ENCODE data around the gene BTN2A1.
A peak's percentile ranks its signal among the peaks of the same experiment; 100 is the strongest.

The BTN2A1 gene

GRCh38 chr6:26486358-26486757, 28.6 kb downstream of the BTN2A1 start:
- TF ChIP-seq, protein P1, sequence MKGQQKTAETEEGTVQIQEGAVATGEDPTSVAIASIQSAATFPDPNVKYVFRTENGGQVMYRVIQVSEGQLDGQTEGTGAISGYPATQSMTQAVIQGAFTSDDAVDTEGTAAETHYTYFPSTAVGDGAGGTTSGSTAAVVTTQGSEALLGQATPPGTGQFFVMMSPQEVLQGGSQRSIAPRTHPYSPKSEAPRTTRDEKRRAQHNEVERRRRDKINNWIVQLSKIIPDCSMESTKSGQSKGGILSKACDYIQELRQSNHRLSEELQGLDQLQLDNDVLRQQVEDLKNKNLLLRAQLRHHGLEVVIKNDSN (IDR thresholded peaks at IDR 0.05) = no peak
- TF ChIP-seq CREB1 (IDR thresholded peaks at IDR 0.05; ENCODE audit: low read depth) (no peak), TAF1 (IDR thresholded peaks at IDR 0.05; ENCODE audit: low read depth) (no peak), YY1 (IDR thresholded peaks at IDR 0.05; ENCODE audit: low read depth) (no peak), FOXM1 (IDR thresholded peaks at IDR 0.05; ENCODE audit: borderline replicate concordance, low read depth) (no peak), TCF12 (IDR thresholded peaks at IDR 0.05; ENCODE audit: low read depth) (no peak), CEBPB (IDR thresholded peaks at IDR 0.05) (no peak), TEAD4 (IDR thresholded peaks at IDR 0.05) (no peak), RAD21 (IDR thresholded peaks at IDR 0.05; ENCODE audit: low read depth) (no peak), NFIC (IDR thresholded peaks at IDR 0.05) (no peak), EP300 (IDR thresholded peaks at IDR 0.05; ENCODE audit: borderline replicate concordance) (no peak), EGR1 (IDR thresholded peaks at IDR 0.05) (no peak), ZBTB7A (IDR thresholded peaks at IDR 0.05; ENCODE audit: low read depth) (no peak)
- TF ChIP-seq, protein P2, sequence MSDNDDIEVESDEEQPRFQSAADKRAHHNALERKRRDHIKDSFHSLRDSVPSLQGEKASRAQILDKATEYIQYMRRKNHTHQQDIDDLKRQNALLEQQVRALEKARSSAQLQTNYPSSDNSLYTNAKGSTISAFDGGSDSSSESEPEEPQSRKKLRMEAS (IDR thresholded peaks at IDR 0.05) = no peak
- TF ChIP-seq, protein P3, sequence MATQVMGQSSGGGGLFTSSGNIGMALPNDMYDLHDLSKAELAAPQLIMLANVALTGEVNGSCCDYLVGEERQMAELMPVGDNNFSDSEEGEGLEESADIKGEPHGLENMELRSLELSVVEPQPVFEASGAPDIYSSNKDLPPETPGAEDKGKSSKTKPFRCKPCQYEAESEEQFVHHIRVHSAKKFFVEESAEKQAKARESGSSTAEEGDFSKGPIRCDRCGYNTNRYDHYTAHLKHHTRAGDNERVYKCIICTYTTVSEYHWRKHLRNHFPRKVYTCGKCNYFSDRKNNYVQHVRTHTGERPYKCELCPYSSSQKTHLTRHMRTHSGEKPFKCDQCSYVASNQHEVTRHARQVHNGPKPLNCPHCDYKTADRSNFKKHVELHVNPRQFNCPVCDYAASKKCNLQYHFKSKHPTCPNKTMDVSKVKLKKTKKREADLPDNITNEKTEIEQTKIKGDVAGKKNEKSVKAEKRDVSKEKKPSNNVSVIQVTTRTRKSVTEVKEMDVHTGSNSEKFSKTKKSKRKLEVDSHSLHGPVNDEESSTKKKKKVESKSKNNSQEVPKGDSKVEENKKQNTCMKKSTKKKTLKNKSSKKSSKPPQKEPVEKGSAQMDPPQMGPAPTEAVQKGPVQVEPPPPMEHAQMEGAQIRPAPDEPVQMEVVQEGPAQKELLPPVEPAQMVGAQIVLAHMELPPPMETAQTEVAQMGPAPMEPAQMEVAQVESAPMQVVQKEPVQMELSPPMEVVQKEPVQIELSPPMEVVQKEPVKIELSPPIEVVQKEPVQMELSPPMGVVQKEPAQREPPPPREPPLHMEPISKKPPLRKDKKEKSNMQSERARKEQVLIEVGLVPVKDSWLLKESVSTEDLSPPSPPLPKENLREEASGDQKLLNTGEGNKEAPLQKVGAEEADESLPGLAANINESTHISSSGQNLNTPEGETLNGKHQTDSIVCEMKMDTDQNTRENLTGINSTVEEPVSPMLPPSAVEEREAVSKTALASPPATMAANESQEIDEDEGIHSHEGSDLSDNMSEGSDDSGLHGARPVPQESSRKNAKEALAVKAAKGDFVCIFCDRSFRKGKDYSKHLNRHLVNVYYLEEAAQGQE (IDR thresholded peaks at IDR 0.05; ENCODE audit: low read depth) = no peak

DNA sequence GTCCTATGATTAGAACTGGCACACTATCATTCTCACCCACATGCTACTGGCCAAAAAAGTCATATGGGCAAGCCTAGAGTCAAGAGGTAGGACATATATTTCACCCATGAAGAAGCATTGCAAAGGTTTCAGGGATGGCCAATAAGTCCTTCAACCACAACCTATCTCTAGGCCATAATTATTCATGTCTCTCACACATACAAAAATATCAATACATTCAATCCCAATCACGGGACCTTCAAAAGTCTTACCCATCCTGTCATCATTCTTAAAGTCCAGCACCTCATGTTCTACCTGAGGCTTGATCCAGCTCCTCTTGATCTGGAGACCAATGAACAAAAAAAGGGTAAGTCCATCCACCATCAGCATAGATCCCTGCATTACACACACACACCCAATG, 29.7 kb downstream of the BTN2A1 start:
- TF ChIP-seq NFIC (IDR thresholded peaks at IDR 0.05) (no peak), ZBTB7A (IDR thresholded peaks at IDR 0.05; ENCODE audit: low read depth) (no peak)

GRCh38 chr6:26489996-26490964, 32.5 kb downstream of the BTN2A1 start:
- TF ChIP-seq EP300 (IDR thresholded peaks at IDR 0.05; ENCODE audit: borderline replicate concordance) (no peak), RAD21 (IDR thresholded peaks at IDR 0.05; ENCODE audit: low read depth) (no peak), TAF1 (IDR thresholded peaks at IDR 0.05; ENCODE audit: low read depth) (no peak), CREB1 (IDR thresholded peaks at IDR 0.05; ENCODE audit: low read depth) (no peak), FOXM1 (IDR thresholded peaks at IDR 0.05; ENCODE audit: borderline replicate concordance, low read depth) (no peak), EGR1 (IDR thresholded peaks at IDR 0.05) (no peak), YY1 (IDR thresholded peaks at IDR 0.05; ENCODE audit: low read depth) (no peak), NFIC (IDR thresholded peaks at IDR 0.05) (no peak), CEBPB (IDR thresholded peaks at IDR 0.05) (no peak), TCF12 (IDR thresholded peaks at IDR 0.05; ENCODE audit: low read depth) (no peak)
- TF ChIP-seq, protein P1 (IDR thresholded peaks at IDR 0.05) = no peak
- TF ChIP-seq, protein P2 (IDR thresholded peaks at IDR 0.05) = no peak

DNA sequence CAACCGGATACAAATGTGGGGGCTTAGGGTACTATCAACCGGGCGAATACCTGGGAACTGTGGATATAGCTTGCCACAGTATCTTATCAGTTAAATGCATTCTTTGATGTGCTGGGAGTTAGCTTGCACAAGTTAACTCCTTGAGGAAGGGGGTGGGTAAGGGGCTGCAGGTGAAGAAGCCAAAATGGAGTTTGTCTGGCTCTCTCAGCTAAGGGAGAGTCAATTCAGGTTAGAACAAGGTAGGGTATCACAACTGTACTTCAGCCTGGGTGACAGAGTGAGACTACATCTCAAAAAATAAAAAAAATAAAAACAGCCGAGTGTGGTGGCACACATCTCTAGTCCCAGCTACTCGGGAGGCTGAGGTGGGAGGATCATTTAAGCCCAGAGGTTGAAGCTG, 33.8 kb downstream of the BTN2A1 start:
- TF ChIP-seq, protein P3 (IDR thresholded peaks at IDR 0.05; ENCODE audit: low read depth) = no peak
- TF ChIP-seq FOXM1 (IDR thresholded peaks at IDR 0.05; ENCODE audit: borderline replicate concordance, low read depth) (no peak), CEBPB (IDR thresholded peaks at IDR 0.05) (no peak)

DNA sequence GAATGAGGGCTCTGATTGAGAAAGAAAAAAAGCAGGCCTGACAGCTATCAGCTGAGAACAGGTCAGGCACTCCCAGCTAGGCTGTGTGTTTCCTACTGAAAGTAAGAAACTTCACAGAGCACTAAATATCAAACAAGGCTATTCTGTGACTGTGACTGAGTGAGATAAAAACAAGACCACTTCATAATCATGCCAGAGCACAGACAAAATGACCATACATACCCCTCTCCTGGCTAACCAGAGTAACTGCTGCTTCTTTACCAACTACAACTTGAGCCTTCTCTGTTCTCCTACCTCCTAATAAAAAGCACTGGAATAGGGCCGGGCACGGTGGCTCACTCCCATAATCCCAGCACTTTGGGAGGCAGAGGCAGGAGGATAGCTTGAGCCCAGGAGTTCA, 35.5 kb downstream of the BTN2A1 start:
- TF ChIP-seq CREB1 (IDR thresholded peaks at IDR 0.05; ENCODE audit: low read depth) (no peak), RAD21 (IDR thresholded peaks at IDR 0.05; ENCODE audit: low read depth) (peak; percentile 11; the same call in 1 of the 2 replicates)

DNA sequence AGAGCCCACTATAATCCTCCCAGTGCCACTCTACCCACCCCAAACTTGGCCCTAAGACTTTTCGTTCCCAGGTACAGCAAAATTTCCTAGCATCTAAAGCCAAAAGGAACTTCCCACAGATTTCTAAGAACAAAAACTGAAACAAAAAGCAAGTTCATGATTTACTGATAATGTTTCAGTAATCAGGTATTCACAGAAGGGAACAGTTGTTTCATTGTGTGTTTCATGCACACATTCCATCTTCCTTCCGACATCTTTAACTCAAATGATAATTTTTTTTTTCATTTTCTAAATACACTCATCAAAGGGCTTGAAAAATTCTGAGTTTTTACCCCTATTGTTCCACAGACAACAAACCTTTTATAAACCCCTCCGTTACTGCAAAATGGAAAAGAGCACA, 36.4 kb downstream of the BTN2A1 start:
- TF ChIP-seq YY1 (IDR thresholded peaks at IDR 0.05; ENCODE audit: low read depth) = no peak
- no peak for TF ChIP-seq RAD21 (IDR thresholded peaks at IDR 0.05; ENCODE audit: low read depth)
- no peak for TF ChIP-seq EGR1 (IDR thresholded peaks at IDR 0.05)
- TF ChIP-seq, protein P2 (IDR thresholded peaks at IDR 0.05) = no peak
- TF ChIP-seq TCF12 (IDR thresholded peaks at IDR 0.05; ENCODE audit: low read depth) = no peak
- TF ChIP-seq CREB1 (IDR thresholded peaks at IDR 0.05; ENCODE audit: low read depth) = no peak
- no peak for TF ChIP-seq NFIC (IDR thresholded peaks at IDR 0.05)
- no peak for TF ChIP-seq TEAD4 (IDR thresholded peaks at IDR 0.05)
- no peak for TF ChIP-seq CEBPB (IDR thresholded peaks at IDR 0.05)
- TF ChIP-seq, protein P3 (IDR thresholded peaks at IDR 0.05; ENCODE audit: low read depth) = no peak
- TF ChIP-seq, protein P1 (IDR thresholded peaks at IDR 0.05) = no peak
- TF ChIP-seq EP300 (IDR thresholded peaks at IDR 0.05; ENCODE audit: borderline replicate concordance) = no peak
- no peak for TF ChIP-seq TAF1 (IDR thresholded peaks at IDR 0.05; ENCODE audit: low read depth)
- TF ChIP-seq FOXM1 (IDR thresholded peaks at IDR 0.05; ENCODE audit: borderline replicate concordance, low read depth) = no peak
- TF ChIP-seq ZBTB7A (IDR thresholded peaks at IDR 0.05; ENCODE audit: low read depth) = no peak
